OCI-LY1 (cell line): Measurements from ENCODE around the gene INIP.

ENCODE experiments used
- H2AFZ ChIP-seq: fragments of 200-600 bp; sonication (generic), shearing (Covaris generic); 2 replicates; pipeline ENCODE4 v1.6.0; 2014; ENCODE audit warnings: antibody characterized with exemption, mild to moderate bottlenecking, low read length
- H3F3A ChIP-seq: fragments of 200-600 bp; sonication (generic), shearing (Covaris generic); 2 replicates; pipeline ENCODE4 v1.6.0; 2014; ENCODE audit warnings: mild to moderate bottlenecking, antibody characterized with exemption, low read length, moderate library complexity; ENCODE audit not compliant: insufficient read depth
- H3K27ac ChIP-seq: fragments of 200-600 bp; sonication (generic); 2 replicates; pipeline ENCODE4 v1.5.1; 2014; ENCODE audit warnings: low read length, mixed run types, mild to moderate bottlenecking, low read depth; ENCODE audit not compliant: poor library complexity, severe bottlenecking
- H3K27me3 ChIP-seq: fragments of 200-600 bp; sonication (generic); 2 replicates; pipeline ENCODE4 v1.6.0; 2014; ENCODE audit warnings: antibody characterized with exemption, mild to moderate bottlenecking, low read length, moderate library complexity; ENCODE audit not compliant: insufficient read depth
- H3K36me3 ChIP-seq: fragments of 200-600 bp; sonication (generic); 2 replicates; pipeline ENCODE4 v1.6.1; 2014; ENCODE audit warnings: mild to moderate bottlenecking, antibody characterized with exemption, low read length, moderate library complexity, mixed read lengths; ENCODE audit not compliant: insufficient read depth
- H3K4me1 ChIP-seq: fragments of 200-600 bp; sonication (generic); 2 replicates; pipeline ENCODE4 v1.5.1; 2014; ENCODE audit warnings: mild to moderate bottlenecking, low read length, moderate library complexity; ENCODE audit not compliant: insufficient read depth, severe bottlenecking
- H3K4me2 ChIP-seq: fragments of 200-600 bp; sonication (generic), shearing (Covaris generic); 2 replicates; pipeline ENCODE4 v1.6.1; 2014; ENCODE audit warnings: low read length
- H3K4me3 ChIP-seq: fragments of 200-600 bp; sonication (generic); 2 replicates; pipeline ENCODE4 v1.5.1; 2014; ENCODE audit warnings: low read length, low read depth, mild to moderate bottlenecking, mixed read lengths; ENCODE audit not compliant: poor library complexity, severe bottlenecking
- H3K79me2 ChIP-seq: fragments of 200-600 bp; shearing (Covaris generic); 2 replicates; pipeline ENCODE4 v1.6.1; 2016; ENCODE audit warnings: mixed run types, low read length, mixed read lengths; ENCODE audit not compliant: insufficient read depth
- H3K9ac ChIP-seq: fragments of 200-600 bp; sonication (generic), shearing (Covaris generic); 2 replicates; pipeline ENCODE4 v1.6.1; 2014; ENCODE audit warnings: mild to moderate bottlenecking, low read length, mixed read lengths
- H3K9me2 ChIP-seq: fragments of 200-600 bp; sonication (generic), shearing (Covaris generic); 2 replicates; pipeline ENCODE4 v1.6.1; 2014; ENCODE audit warnings: low read depth, mild to moderate bottlenecking, low read length, mixed read lengths
- H3K9me3 ChIP-seq: fragments of 200-600 bp; shearing (Covaris generic); 2 replicates; pipeline ENCODE4 v1.6.1; 2014; ENCODE audit warnings: low read length, mixed read lengths
- H4K20me1 ChIP-seq: fragments of 200-600 bp; sonication (generic), shearing (Covaris generic); 2 replicates; pipeline ENCODE4 v1.6.0; 2016; ENCODE audit warnings: mild to moderate bottlenecking, low read length; ENCODE audit not compliant: insufficient read depth
- EZH2 ChIP-seq: fragments of 200-600 bp; sonication (generic), shearing (Covaris generic); IDR thresholded peaks from 2 replicates; pipeline ENCODE4 v1.8.0; 2017; ENCODE audit warnings: borderline replicate concordance, mixed run types, mild to moderate bottlenecking, antibody characterized with exemption, low read length, moderate library complexity, mixed read lengths
- TF ChIP-seq, protein P1 (sequence below): fragments of 200-600 bp; sonication (generic), shearing (Covaris generic); IDR thresholded peaks from 2 replicates; pipeline ENCODE4 v1.5.1; 2017; ENCODE audit warnings: mild to moderate bottlenecking, antibody characterized with exemption, low read length, moderate library complexity, mixed read lengths

The INIP gene

GRCh38 chr9:112720113-112720780, 2.3 kb upstream of the INIP start:
- Histone ChIP-seq H3K9ac (no peak overlapping the region), H3K9me2 (no peaks in the 10 kb centered on the region), H3K9me3 (no peaks in the 10 kb centered on the region), H4K20me1 (no peaks in the 10 kb centered on the region), H3K4me3 (no peak overlapping the region), H3K27me3 (no peaks in the 10 kb centered on the region), H3F3A (no peaks in the 10 kb centered on the region), H3K4me1 (peaks cover 19% of the 10 kb centered on the region), H2AFZ (no peak overlapping the region), H3K79me2 (peaks cover 10% of the 10 kb centered on the region), H3K36me3 (peaks cover 5% of the 10 kb centered on the region; the same call in 1 of the 2 replicates), H3K27ac (no peak overlapping the region), H3K4me2 (no peak overlapping the region)
- TF ChIP-seq, protein P1, sequence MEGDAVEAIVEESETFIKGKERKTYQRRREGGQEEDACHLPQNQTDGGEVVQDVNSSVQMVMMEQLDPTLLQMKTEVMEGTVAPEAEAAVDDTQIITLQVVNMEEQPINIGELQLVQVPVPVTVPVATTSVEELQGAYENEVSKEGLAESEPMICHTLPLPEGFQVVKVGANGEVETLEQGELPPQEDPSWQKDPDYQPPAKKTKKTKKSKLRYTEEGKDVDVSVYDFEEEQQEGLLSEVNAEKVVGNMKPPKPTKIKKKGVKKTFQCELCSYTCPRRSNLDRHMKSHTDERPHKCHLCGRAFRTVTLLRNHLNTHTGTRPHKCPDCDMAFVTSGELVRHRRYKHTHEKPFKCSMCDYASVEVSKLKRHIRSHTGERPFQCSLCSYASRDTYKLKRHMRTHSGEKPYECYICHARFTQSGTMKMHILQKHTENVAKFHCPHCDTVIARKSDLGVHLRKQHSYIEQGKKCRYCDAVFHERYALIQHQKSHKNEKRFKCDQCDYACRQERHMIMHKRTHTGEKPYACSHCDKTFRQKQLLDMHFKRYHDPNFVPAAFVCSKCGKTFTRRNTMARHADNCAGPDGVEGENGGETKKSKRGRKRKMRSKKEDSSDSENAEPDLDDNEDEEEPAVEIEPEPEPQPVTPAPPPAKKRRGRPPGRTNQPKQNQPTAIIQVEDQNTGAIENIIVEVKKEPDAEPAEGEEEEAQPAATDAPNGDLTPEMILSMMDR, result no peak
- TF ChIP-seq EZH2, result no peak

- H3K27me3 ChIP-seq, result no peaks in the 10 kb centered on the region
- H4K20me1 ChIP-seq, result no peaks in the 10 kb centered on the region
- no peak overlapping the region for H3K9ac ChIP-seq
- peaks cover 24% of the 10 kb centered on the region for H3K4me1 ChIP-seq
- H3K27ac ChIP-seq, result peak overlapping the region; percentile 39
- H3F3A ChIP-seq, result no peaks in the 10 kb centered on the region
- no peak for TF ChIP-seq EZH2
- TF ChIP-seq, protein P1, result no peak
- H3K4me2 ChIP-seq, result no peak overlapping the region
- peaks cover 8% of the 10 kb centered on the region; the same call in 1 of the 2 replicates for H3K36me3 ChIP-seq
- H3K9me2 ChIP-seq, result no peaks in the 10 kb centered on the region
- H2AFZ ChIP-seq, result no peak overlapping the region
- H3K79me2 ChIP-seq, result peaks cover 13% of the 10 kb centered on the region
- H3K4me3 ChIP-seq, result no peak overlapping the region
- H3K9me3 ChIP-seq, result no peaks in the 10 kb centered on the region
Measured at GRCh38 chr9:112719696-112720095, 1.8 kb upstream of the INIP start.

DNA sequence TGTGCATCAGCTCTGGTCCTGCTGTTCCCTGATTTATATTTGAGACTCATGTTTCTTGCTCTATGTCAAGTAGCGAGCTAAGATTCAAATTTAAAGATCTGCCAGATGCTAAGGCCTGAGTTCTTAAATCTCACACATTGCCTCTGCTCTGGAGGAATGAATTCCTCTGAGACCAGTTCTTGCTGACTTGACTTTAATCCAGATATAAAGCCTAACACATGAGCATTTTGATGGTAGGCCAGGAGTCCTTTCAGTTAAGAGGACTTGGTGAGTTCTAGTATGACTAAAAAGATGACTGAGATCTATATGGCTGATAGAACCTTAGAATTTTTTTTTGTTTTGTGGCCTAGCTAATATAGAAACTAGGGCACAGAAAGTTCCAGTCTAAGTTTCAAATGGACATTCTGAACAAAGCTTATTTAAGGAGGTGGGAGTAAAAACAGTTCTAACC, 1.3 kb upstream of the INIP start:
- Histone ChIP-seq H3K79me2 (peaks cover 18% of the 10 kb centered on the region), H3K9ac (no peak overlapping the region), H3K9me2 (no peaks in the 10 kb centered on the region), H4K20me1 (no peaks in the 10 kb centered on the region), H3F3A (no peaks in the 10 kb centered on the region), H3K36me3 (peaks cover 11% of the 10 kb centered on the region), H3K4me3 (no peak overlapping the region), H3K4me1 (peaks cover 25% of the 10 kb centered on the region), H3K9me3 (no peaks in the 10 kb centered on the region), H3K27me3 (no peaks in the 10 kb centered on the region), H2AFZ (no peak overlapping the region), H3K4me2 (no peak overlapping the region), H3K27ac (peak overlapping the region; percentile 39)
- TF ChIP-seq, protein P1, result no peak
- TF ChIP-seq EZH2, result no peak
